HFF-Myc (cell line): Measurements from ENCODE around the gene CFH.
"Not testable (repeated sequence)": the region's sequence is repeated elsewhere in the genome, so short reads cannot be mapped to it uniquely, and the experiment has no call there.

Source experiments
- DNase-seq: peaks from one replicate; pipeline ENCODE4 v3.0.0-alpha.2; 2011; ENCODE audit warnings: low read depth; ENCODE audit errors: extremely low read depth
- H3K4me3 ChIP-seq: replicated peaks from 2 replicates; pipeline ENCODE4 v1.5.1; 2011; ENCODE audit warnings: low read depth, mild to moderate bottlenecking, control low read depth, low read length
- CTCF ChIP-seq: IDR thresholded peaks from 2 replicates; pipeline ENCODE4 v1.5.1; 2012; ENCODE audit warnings: mild to moderate bottlenecking, low read depth, low read length, control low read depth; ENCODE audit errors: missing control alignments

Gene CFH

GRCh38 chr1:196774603-196775002 lies 122.8 kb downstream of the CFH start, which contains the start of gene CFHR3:
Gene CFHR3 (plus strand): TSS chr1:196774840. CDS start chr1:196774887, 47 bp downstream.
- no peak for DNase-seq
- H3K4me3 ChIP-seq, result no peak within 1 kb of the TSS
- no peak for TF ChIP-seq CTCF

- TF ChIP-seq CTCF, result no peak
- no peak for DNase-seq
- H3K4me3 ChIP-seq, result no peak overlapping the region
Observed at GRCh38 chr1:196777603-196778002, 125.8 kb downstream of the CFH start.

GRCh38 chr1:196779093-196779492 lies 127.2 kb downstream of the CFH start:
- TF ChIP-seq CTCF, result no peak
- no peak for DNase-seq
- H3K4me3 ChIP-seq, result no peak overlapping the region

- DNase-seq, H3K4me3 ChIP-seq: not testable (repeated sequence)
Observed at GRCh38 chr1:196791252-196791651, 139.4 kb downstream of the CFH start.

- not testable (repeated sequence) for DNase-seq, H3K4me3 ChIP-seq
Observed at GRCh38 chr1:196794103-196794502, 142.3 kb downstream of the CFH start.
